Fibroblast of pulmonary artery (primary cell): ENCODE measurements around the gene DGKI.
A peak's percentile ranks its signal among the peaks of the same experiment; 100 is the strongest.

Experiments
- DNase-seq: peaks from one replicate; pipeline ENCODE4 v3.0.0-alpha.2; 2010; ENCODE audit warnings: low read depth
- H3K4me3 ChIP-seq: replicated peaks from 2 replicates; pipeline ENCODE4 v1.5.1; 2011; ENCODE audit warnings: low read depth, mild to moderate bottlenecking, control low read depth, low read length, moderate library complexity
- CTCF ChIP-seq: IDR thresholded peaks from 2 replicates; pipeline ENCODE4 v1.5.1; 2011; ENCODE audit warnings: mild to moderate bottlenecking, control low read depth, low read length, inconsistent platforms; ENCODE audit errors: missing control alignments

DGKI gene

GRCh38 chr7:137685433-137686164, 161.2 kb downstream of the DGKI start:
- DNase-seq: no peak
- H3K4me3 ChIP-seq: no peak overlapping the region
- no peak for TF ChIP-seq CTCF

GRCh38 chr7:137684776-137685175, 162.0 kb downstream of the DGKI start:
- DNase-seq: no peak
- no peak for TF ChIP-seq CTCF
- H3K4me3 ChIP-seq: no peak overlapping the region

- TF ChIP-seq CTCF: no peak
- H3K4me3 ChIP-seq: no peak overlapping the region
- DNase-seq: no peak
These were observed 162.5 kb downstream of the DGKI start for GRCh38 chr7:137684316-137684715.

- peak; percentile 79 for DNase-seq
- no peak for TF ChIP-seq CTCF
- no peak overlapping the region for H3K4me3 ChIP-seq
These were observed 164.2 kb downstream of the DGKI start for GRCh38 chr7:137682596-137682995.

GRCh38 chr7:137681657-137682562, 164.9 kb downstream of the DGKI start:
- H3K4me3 ChIP-seq: no peak overlapping the region
- DNase-seq: peak; percentile 87
- no peak for TF ChIP-seq CTCF

- TF ChIP-seq CTCF: no peak
- no peak for DNase-seq
- no peak overlapping the region for H3K4me3 ChIP-seq
These were observed 172.0 kb downstream of the DGKI start for GRCh38 chr7:137674551-137675409.
